NK-92 (cell line): ENCODE measurements around the gene PDE11A.
"Not testable (repeated sequence)": the region's sequence is repeated elsewhere in the genome, so short reads cannot be mapped to it uniquely, and the experiment has no call there.

Experiments
- DNase-seq: peaks from one replicate; lab custom pipeline; 2025; ENCODE audit not compliant: unreplicated experiment; lab: John Stamatoyannopoulos, UW

Gene PDE11A

GRCh38 chr2:178074123-178075005 is 1.8 kb upstream of the PDE11A start:
- no peak for DNase-seq

- no peak for DNase-seq
Observed at GRCh38 chr2:178072000-178072382, 586 bp downstream of the PDE11A start.

GRCh38 chr2:178070824-178071223 is 1.8 kb downstream of the PDE11A start:
- DNase-seq: no peak

- no peak for DNase-seq
Observed at GRCh38 chr2:178069551-178069950, 3.0 kb downstream of the PDE11A start.

- no peak for DNase-seq
Observed at GRCh38 chr2:178068823-178069454, 3.6 kb downstream of the PDE11A start.

- DNase-seq: no peak
Observed at GRCh38 chr2:178066890-178067669, 5.5 kb downstream of the PDE11A start.

GRCh38 chr2:178066324-178066723 is 6.3 kb downstream of the PDE11A start:
- DNase-seq: no peak

GRCh38 chr2:178059681-178060080 is 12.9 kb downstream of the PDE11A start:
- DNase-seq: no peak

- DNase-seq: no peak
Observed at GRCh38 chr2:178059111-178059510, 13.5 kb downstream of the PDE11A start.

- DNase-seq: no peak
Observed at GRCh38 chr2:178057179-178057680, 15.3 kb downstream of the PDE11A start.

- DNase-seq: no peak
Observed at GRCh38 chr2:178056345-178056744, 16.2 kb downstream of the PDE11A start.

GRCh38 chr2:178051257-178051656 is 21.3 kb downstream of the PDE11A start:
- not testable (repeated sequence) for DNase-seq

GRCh38 chr2:178047391-178047790 is 25.2 kb downstream of the PDE11A start:
- no peak for DNase-seq

GRCh38 chr2:178044836-178045235 is 27.7 kb downstream of the PDE11A start:
- no peak for DNase-seq

GRCh38 chr2:178043266-178043665 is 29.3 kb downstream of the PDE11A start:
- no peak for DNase-seq

GRCh38 chr2:178033583-178033982 is 39.0 kb downstream of the PDE11A start:
- DNase-seq: not testable (repeated sequence)

GRCh38 chr2:178029342-178029741 is 43.2 kb downstream of the PDE11A start:
- no peak for DNase-seq

GRCh38 chr2:178025551-178026185 is 46.9 kb downstream of the PDE11A start:
- no peak for DNase-seq

- no peak for DNase-seq
Observed at GRCh38 chr2:178018141-178018540, 54.4 kb downstream of the PDE11A start.

- no peak for DNase-seq
Observed at GRCh38 chr2:178016612-178017011, 56.0 kb downstream of the PDE11A start.

- DNase-seq: no peak
Observed at GRCh38 chr2:178012639-178013038, 59.9 kb downstream of the PDE11A start.
